KMS-11 (cell line): ENCODE results near the gene ISCU.

Experiments used
- H2AFZ ChIP-seq: fragments of 200-600 bp; sonication (generic); 2 replicates; pipeline ENCODE4 v1.6.1; 2016; ENCODE audit warnings: antibody characterized with exemption, mixed run types, low read depth
- H3K27ac ChIP-seq: fragments of 200-600 bp; sonication (generic); 2 replicates; pipeline ENCODE4 v1.6.1; 2016; ENCODE audit warnings: mild to moderate bottlenecking, mixed run types
- H3K27me3 ChIP-seq: fragments of 200-600 bp; sonication (generic); 2 replicates; pipeline ENCODE4 v1.6.1; 2017; ENCODE audit warnings: mild to moderate bottlenecking, low read depth, mixed run types, moderate library complexity; ENCODE audit not compliant: insufficient read depth
- H3K36me3 ChIP-seq: fragments of 200-600 bp; sonication (generic); 2 replicates; pipeline ENCODE4 v1.6.1; 2017; ENCODE audit warnings: mild to moderate bottlenecking, mixed run types; ENCODE audit not compliant: insufficient read depth
- H3K4me1 ChIP-seq: fragments of 200-600 bp; sonication (generic); 2 replicates; pipeline ENCODE4 v1.6.1; 2016; ENCODE audit warnings: mild to moderate bottlenecking, low read depth, mixed run types; ENCODE audit not compliant: poor library complexity, severe bottlenecking
- H3K4me2 ChIP-seq: fragments of 200-600 bp; sonication (generic); 2 replicates; pipeline ENCODE4 v1.7.0; 2016; ENCODE audit warnings: mild to moderate bottlenecking, mixed run types
- H3K4me3 ChIP-seq: fragments of 200-600 bp; sonication (generic); IDR thresholded peaks from 2 replicates; pipeline ENCODE4 v1.6.1; 2017; ENCODE audit warnings: low read depth, low read length, mixed read lengths; ENCODE audit not compliant: insufficient read depth
- H3K79me2 ChIP-seq: fragments of 200-600 bp; sonication (generic); 2 replicates; pipeline ENCODE4 v1.6.1; 2016; ENCODE audit warnings: low read depth, mixed run types; ENCODE audit not compliant: insufficient read depth
- H3K9ac ChIP-seq: fragments of 200-600 bp; sonication (generic); 2 replicates; pipeline ENCODE4 v1.6.1; 2016; ENCODE audit warnings: mild to moderate bottlenecking, mixed run types
- H4K20me1 ChIP-seq: fragments of 200-600 bp; sonication (generic); 2 replicates; pipeline ENCODE4 v1.6.1; 2016; ENCODE audit warnings: mild to moderate bottlenecking, mixed run types; ENCODE audit not compliant: insufficient read depth
- TF ChIP-seq, protein P1 (sequence below): fragments of 200-600 bp; sonication (generic); conservative IDR thresholded peaks from 2 replicates; pipeline ENCODE4 v1.6.1; 2017; ENCODE audit warnings: low read depth, mild to moderate bottlenecking, antibody characterized with exemption, low read length, moderate library complexity, mixed read lengths

ISCU gene

GRCh38 chr12:108578813-108579212 lies 16.4 kb downstream of the ISCU start:
- Histone ChIP-seq H3K27ac (no peak overlapping the region), H3K9ac (no peak overlapping the region), H3K4me1 (peaks cover 43% of the 10 kb centered on the region), H2AFZ (no peak overlapping the region), H3K36me3 (no peaks in the 10 kb centered on the region), H3K27me3 (no peaks in the 10 kb centered on the region), H3K4me2 (no peak overlapping the region), H3K79me2 (no peaks in the 10 kb centered on the region), H3K4me3 (no peak overlapping the region), H4K20me1 (no peaks in the 10 kb centered on the region)
- TF ChIP-seq, protein P1, sequence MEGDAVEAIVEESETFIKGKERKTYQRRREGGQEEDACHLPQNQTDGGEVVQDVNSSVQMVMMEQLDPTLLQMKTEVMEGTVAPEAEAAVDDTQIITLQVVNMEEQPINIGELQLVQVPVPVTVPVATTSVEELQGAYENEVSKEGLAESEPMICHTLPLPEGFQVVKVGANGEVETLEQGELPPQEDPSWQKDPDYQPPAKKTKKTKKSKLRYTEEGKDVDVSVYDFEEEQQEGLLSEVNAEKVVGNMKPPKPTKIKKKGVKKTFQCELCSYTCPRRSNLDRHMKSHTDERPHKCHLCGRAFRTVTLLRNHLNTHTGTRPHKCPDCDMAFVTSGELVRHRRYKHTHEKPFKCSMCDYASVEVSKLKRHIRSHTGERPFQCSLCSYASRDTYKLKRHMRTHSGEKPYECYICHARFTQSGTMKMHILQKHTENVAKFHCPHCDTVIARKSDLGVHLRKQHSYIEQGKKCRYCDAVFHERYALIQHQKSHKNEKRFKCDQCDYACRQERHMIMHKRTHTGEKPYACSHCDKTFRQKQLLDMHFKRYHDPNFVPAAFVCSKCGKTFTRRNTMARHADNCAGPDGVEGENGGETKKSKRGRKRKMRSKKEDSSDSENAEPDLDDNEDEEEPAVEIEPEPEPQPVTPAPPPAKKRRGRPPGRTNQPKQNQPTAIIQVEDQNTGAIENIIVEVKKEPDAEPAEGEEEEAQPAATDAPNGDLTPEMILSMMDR: no peak

- TF ChIP-seq, protein P1: no peak
- Histone ChIP-seq H3K4me3 (no peak overlapping the region), H3K27ac (no peak overlapping the region), H3K27me3 (no peaks in the 10 kb centered on the region), H3K79me2 (no peaks in the 10 kb centered on the region), H3K36me3 (no peaks in the 10 kb centered on the region), H3K4me1 (peaks cover 29% of the 10 kb centered on the region), H4K20me1 (no peaks in the 10 kb centered on the region), H2AFZ (no peak overlapping the region), H3K9ac (no peak overlapping the region), H3K4me2 (no peak overlapping the region)
These were observed 18.1 kb downstream of the ISCU start for GRCh38 chr12:108580531-108580930.

- no peak overlapping the region for H3K4me2 ChIP-seq
- no peaks in the 10 kb centered on the region for H3K27me3 ChIP-seq
- H4K20me1 ChIP-seq: no peaks in the 10 kb centered on the region
- no peaks in the 10 kb centered on the region for H3K79me2 ChIP-seq
- no peak overlapping the region for H3K9ac ChIP-seq
- no peak overlapping the region for H3K4me3 ChIP-seq
- H3K36me3 ChIP-seq: no peaks in the 10 kb centered on the region
- no peak overlapping the region for H2AFZ ChIP-seq
- TF ChIP-seq, protein P1: no peak
- H3K4me1 ChIP-seq: peaks cover 23% of the 10 kb centered on the region
- no peak overlapping the region for H3K27ac ChIP-seq
These were observed 19.2 kb downstream of the ISCU start for GRCh38 chr12:108581311-108582227.

- Histone ChIP-seq H3K79me2 (no peaks in the 10 kb centered on the region), H3K4me3 (no peak overlapping the region), H3K4me1 (peaks cover 13% of the 10 kb centered on the region), H4K20me1 (no peaks in the 10 kb centered on the region), H3K27ac (no peak overlapping the region), H3K27me3 (no peaks in the 10 kb centered on the region), H3K36me3 (no peaks in the 10 kb centered on the region), H3K4me2 (no peak overlapping the region), H2AFZ (no peak overlapping the region), H3K9ac (no peak overlapping the region)
- TF ChIP-seq, protein P1: no peak
These were observed 20.1 kb downstream of the ISCU start for GRCh38 chr12:108582509-108582908.
